ENCODE measurements around the gene TATDN2.

TATDN2 gene

DNA sequence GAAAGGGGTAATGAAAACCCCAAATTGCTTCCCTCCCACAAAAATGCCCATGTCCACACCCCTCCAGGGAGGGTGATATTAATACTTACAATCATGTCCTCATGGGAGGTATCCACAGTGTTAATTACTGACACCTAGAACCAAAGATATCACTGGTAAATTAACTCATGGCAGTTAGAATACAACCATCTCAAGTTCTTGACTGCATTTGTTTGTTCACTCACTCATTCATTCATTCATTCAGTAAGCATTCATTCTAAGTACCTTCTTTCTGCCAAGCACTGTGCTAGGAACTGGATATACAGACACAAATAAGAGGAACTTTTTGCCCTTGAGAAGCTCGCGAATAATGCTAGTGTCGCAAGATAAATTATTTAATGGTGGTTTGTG is 69.7 kb downstream of the TATDN2 start:
- ATAC-seq: no peak
- no peak for DNase-seq

DNA sequence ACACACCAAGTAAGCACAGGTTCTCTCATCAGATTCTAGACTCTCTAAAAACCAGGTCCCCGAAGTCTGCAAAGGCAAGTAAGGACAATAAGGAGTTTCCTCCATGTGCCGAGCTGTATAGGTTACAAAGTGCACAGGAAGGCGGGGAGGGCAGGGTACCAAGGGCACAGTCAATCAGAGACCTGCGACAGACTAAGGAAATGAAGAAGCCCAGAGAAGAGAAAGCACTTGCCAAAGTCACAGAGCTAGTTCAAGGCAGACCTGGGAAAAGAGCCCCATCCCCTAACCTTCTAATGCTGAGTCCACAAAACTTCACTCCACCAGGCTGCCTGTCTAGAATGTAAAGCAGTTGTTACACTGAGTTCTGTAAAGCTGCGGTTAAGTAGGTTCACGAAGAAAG is 71.0 kb downstream of the TATDN2 start:
- ATAC-seq: no peak
- no peak for DNase-seq

DNA sequence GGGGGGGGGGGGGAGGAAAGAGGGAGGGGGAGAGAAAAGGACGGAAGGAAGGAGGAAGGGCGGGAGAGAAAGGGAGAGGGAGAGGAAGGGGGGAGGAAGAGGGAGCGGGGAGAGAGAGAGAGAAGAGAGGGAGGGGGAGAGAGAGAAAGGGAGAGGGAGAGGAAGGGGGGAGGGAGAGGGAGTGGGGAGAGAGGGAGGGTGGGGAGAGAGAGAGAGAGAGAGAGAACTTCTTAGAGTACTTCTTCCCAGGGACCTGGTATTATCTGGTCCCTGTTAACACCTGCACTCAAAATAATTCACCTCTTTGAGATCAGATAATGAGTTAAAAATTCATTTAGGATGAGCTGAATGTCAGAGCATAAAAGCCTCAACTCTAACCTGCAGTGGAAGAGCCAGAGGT is 71.5 kb downstream of the TATDN2 start:
- ATAC-seq (no peak), DNase-seq (no peak)

DNA sequence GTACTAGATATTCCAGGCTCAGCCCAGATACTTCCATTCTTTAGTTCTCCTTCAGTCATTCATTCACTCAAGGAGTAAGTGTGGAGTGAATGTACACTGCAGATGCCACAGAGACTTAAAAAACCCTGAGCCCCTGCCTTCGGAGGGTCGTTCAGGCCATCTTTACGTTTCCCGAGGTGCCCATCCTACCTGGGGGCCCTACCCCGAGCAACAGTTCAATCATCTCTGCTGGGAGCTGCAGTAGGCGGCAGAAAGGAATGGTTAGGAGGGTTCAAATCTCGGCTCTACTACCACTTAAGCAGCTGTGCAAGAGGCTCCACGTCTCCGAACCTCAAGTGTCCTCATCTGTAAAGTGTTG is 72.0 kb downstream of the TATDN2 start:
- DNase-seq (no peak), ATAC-seq (no peak)

- ATAC-seq (no peak), DNase-seq (no peak)
These were observed 73.5 kb downstream of the TATDN2 start for GRCh38 chr3:10321630-10322351.

- ATAC-seq (no peak), DNase-seq (no peak)
These were observed 74.1 kb downstream of the TATDN2 start for GRCh38 chr3:10322352-10322710.

DNA sequence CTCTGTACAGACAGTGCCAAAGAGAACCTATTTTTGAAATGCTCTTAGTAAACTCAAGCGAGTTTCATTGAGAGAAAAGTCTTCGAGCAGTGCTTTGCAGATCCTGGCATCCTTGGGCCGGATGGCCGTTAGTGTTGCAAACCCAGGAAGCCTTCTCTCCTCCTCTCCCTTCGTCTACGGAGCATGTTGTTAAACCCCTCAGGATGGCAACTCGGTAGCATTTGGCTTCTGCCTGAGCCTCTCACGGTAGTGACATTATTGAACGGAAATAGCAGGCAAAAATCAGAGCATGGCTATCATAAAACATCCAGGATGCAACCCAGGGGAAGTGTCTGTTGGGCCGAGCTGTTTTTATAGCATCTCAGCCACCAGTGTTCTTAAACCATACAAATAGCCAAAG is 79.3 kb downstream of the TATDN2 start:
- ATAC-seq (no peak), DNase-seq (no peak)

DNA sequence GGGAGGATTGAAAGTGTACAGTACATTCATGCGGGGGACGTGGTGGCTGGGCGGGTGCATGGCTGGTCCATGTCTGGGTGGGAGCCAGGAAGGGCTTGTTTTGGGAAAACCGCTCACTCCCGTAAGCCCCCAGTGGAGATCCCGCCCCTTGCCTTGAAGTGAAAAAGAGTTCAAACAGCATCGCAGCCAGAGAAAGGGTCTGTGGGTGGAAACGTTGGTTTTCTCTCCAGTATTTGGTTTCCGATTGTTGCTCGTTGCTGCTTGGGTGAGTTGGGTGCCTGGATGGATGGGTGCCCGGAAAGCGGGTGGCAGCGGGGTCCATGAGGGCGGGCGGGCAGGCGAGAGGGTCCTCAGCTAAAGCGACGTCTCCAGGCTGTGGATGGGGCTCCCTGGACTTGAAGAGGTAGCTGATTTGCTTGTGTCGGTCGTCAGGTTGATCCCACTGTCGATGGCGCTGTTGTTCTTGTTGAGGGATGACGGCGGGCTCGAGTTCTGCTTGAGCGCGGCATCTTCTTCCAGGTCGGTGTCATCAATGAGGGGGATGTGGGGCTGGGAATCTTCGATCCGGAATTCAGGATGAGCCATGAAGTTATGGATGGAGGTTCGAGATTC is 80.3 kb downstream of the TATDN2 start:
- ATAC-seq: no peak
- no peak for DNase-seq

GRCh38 chr3:10329495-10330015 is 81.3 kb downstream of the TATDN2 start:
- ATAC-seq: no peak
- DNase-seq: no peak

- ATAC-seq: no peak
These were observed 82.1 kb downstream of the TATDN2 start for GRCh38 chr3:10330319-10330718.

More at GRCh38 chr3:10330319-10330718, 82.1 kb downstream of the TATDN2 start:
- DNase-seq: no peak

Measured in stimulated activated naive CD8-positive, alpha-beta T cell treated with anti-CD3 and anti-CD28 coated beads, Interleukin-15, Interleukin-2, amounts not matched to agents 100 U/mL and 50 U/mL, for 24 hours (primary cell).